Smooth muscle cell (in vitro differentiated cells): ENCODE data around the gene NRSN1. TPM values are rescaled to one million over a fixed set of nuclear protein-coding genes. Genes with fewer than 3 reads are reported as not detected.

Experiments used
- DNase-seq: peaks from one replicate; lab custom pipeline; 2025; ENCODE audit not compliant: unreplicated experiment; lab: John Stamatoyannopoulos, UW
- H2AFZ ChIP-seq: fragments of 200-600 bp; sonication (generic); 2 replicates; pipeline ENCODE4 v1.6.0; 2016; ENCODE audit warnings: antibody characterized with exemption, low read depth, mild to moderate bottlenecking
- H3F3A ChIP-seq: fragments of 200-600 bp; sonication (generic); 2 replicates; pipeline ENCODE4 v1.6.0; 2017; ENCODE audit warnings: antibody characterized with exemption, low read depth
- H3K27ac ChIP-seq: fragments of 200-600 bp; sonication (generic); 2 replicates; pipeline ENCODE4 v1.5.1; 2016; ENCODE audit warnings: low read depth, mild to moderate bottlenecking
- H3K27me3 ChIP-seq: fragments of 200-600 bp; sonication (generic); 2 replicates; pipeline ENCODE4 v1.6.1; 2016; ENCODE audit warnings: low read depth, mild to moderate bottlenecking
- H3K36me3 ChIP-seq: fragments of 200-600 bp; sonication (generic); 2 replicates; pipeline ENCODE4 v1.5.1; 2016; ENCODE audit warnings: low read depth
- H3K4me1 ChIP-seq: fragments of 200-600 bp; sonication (generic); 2 replicates; pipeline ENCODE4 v1.5.1; 2016; ENCODE audit warnings: low read depth
- H3K4me2 ChIP-seq: fragments of 200-600 bp; sonication (generic); 2 replicates; pipeline ENCODE4 v1.6.0; 2016; ENCODE audit warnings: mild to moderate bottlenecking
- H3K4me3 ChIP-seq: fragments of 200-600 bp; sonication (generic); 2 replicates; pipeline ENCODE4 v1.5.1; 2016; ENCODE audit warnings: mild to moderate bottlenecking
- H3K79me2 ChIP-seq: fragments of 200-600 bp; sonication (generic); 2 replicates; pipeline ENCODE4 v1.6.0; 2016; ENCODE audit warnings: low read depth, mild to moderate bottlenecking
- H3K9ac ChIP-seq: fragments of 200-600 bp; sonication (generic); 2 replicates; pipeline ENCODE4 v1.6.0; 2016; ENCODE audit warnings: low read depth
- H3K9me3 ChIP-seq: fragments of 200-600 bp; sonication (generic); replicated peaks from 2 replicates; pipeline ENCODE4 v1.5.1; 2016; ENCODE audit warnings: low read depth
- H4K20me1 ChIP-seq: fragments of 200-600 bp; sonication (generic); 2 replicates; pipeline ENCODE4 v1.6.0; 2016; ENCODE audit warnings: low read depth
- WGBS: methylation state at CpG from one replicate; pipeline ENCODE4 v1.1.7; 2016; ENCODE audit warnings: low lambda C conversion rate; 5-methylcytosine and 5-hydroxymethylcytosine counted together
- polyA plus RNA-seq: library from polyadenylated mRNA; unstranded; fragments of >200 nt; fragmentation: Nextera tagmentation; extraction: Ambion mirVana; gene quantifications from 2 replicates; pipeline ENCODE4 v1.2.1, GENCODE V29; 2016
- total RNA-seq: library from RNA; depleted of rRNA; stranded (reverse); fragments of >200 nt; gene quantifications from 2 replicates; pipeline ENCODE4 v1.2.3, GENCODE V29; 2014
- TF ChIP-seq, protein P1 (sequence below): fragments of 200-600 bp; sonication (generic); IDR thresholded peaks from 2 replicates; pipeline ENCODE4 v1.5.1; 2017; ENCODE audit warnings: borderline replicate concordance, mild to moderate bottlenecking, antibody characterized with exemption; ENCODE audit not compliant: insufficient read depth, poor library complexity, severe bottlenecking

Gene NRSN1
- total and polyA plus RNA-seq, 2 experiments from 2014 or later, result not detected

DNA sequence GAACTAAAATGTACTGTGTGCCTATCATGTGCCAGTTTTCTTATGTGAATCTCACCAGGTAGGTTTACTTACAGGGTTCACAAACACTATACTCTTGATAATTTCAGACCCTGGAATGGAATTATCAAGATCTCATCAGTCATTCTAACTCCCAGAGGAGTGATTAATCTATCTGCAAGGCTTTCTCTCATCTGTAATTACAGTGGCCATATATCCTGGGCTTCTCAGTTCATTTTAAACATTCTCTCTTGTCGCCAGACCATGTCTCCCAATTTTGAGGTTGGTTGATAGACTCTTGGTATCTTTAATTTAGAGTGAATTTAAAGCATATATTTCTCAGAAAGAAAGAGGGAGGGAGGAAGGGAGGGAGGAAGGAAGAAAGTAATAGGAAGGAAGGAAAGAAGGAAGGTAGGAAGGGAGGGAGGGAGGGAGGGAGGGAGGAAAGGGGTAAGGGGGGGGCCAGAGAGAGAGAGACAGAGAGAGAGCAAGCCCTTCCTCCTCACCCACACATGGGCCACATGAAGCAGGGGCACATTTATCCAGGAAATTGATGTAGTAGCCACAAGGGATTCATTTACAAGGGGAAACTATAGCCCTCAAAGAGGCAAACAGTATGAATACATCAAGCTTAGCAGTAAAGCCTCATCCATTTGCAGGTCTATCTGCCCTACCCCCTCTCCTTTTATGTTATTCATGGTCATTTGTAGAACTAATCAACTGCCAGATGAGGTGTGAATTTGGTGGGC, 25.8 kb upstream of the NRSN1 start:
- 81% methylated on average over 1 of the region's 1 CpG for WGBS
- Histone ChIP-seq H2AFZ (no peak overlapping the region), H3K4me1 (peaks cover 6% of the 10 kb centered on the region), H3K9me3 (no peaks in the 10 kb centered on the region), H3K27me3 (peaks cover 70% of the 10 kb centered on the region), H3K27ac (no peak overlapping the region), H3K4me3 (no peak overlapping the region), H4K20me1 (no peaks in the 10 kb centered on the region), H3K4me2 (no peak overlapping the region), H3K9ac (no peak overlapping the region), H3K36me3 (no peaks in the 10 kb centered on the region), H3K79me2 (no peaks in the 10 kb centered on the region), H3F3A (no peaks in the 10 kb centered on the region)
- no peak for DNase-seq
- TF ChIP-seq, protein P1, sequence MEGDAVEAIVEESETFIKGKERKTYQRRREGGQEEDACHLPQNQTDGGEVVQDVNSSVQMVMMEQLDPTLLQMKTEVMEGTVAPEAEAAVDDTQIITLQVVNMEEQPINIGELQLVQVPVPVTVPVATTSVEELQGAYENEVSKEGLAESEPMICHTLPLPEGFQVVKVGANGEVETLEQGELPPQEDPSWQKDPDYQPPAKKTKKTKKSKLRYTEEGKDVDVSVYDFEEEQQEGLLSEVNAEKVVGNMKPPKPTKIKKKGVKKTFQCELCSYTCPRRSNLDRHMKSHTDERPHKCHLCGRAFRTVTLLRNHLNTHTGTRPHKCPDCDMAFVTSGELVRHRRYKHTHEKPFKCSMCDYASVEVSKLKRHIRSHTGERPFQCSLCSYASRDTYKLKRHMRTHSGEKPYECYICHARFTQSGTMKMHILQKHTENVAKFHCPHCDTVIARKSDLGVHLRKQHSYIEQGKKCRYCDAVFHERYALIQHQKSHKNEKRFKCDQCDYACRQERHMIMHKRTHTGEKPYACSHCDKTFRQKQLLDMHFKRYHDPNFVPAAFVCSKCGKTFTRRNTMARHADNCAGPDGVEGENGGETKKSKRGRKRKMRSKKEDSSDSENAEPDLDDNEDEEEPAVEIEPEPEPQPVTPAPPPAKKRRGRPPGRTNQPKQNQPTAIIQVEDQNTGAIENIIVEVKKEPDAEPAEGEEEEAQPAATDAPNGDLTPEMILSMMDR, result no peak

DNA sequence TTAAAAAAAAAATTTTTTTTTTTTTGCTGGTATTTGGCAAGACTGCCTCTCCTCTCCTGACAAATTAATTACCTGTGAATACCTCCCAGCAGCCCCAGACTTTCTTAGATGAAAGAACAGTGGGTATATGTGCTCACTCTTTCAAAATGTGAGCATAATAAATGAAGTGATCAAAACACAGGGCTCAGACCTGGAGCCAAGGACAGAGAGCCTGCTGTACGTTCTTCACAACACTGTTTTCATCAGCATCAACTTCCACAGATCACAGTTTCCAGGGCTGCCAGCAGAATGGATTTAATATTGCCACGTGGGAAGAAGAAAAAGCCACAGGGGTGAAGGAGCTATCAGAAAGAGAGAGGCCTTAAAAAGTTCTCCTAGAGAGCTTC, 25.3 kb upstream of the NRSN1 start:
- H3K4me1 ChIP-seq, result peaks cover 11% of the 10 kb centered on the region
- no peaks in the 10 kb centered on the region for H3F3A ChIP-seq
- H3K36me3 ChIP-seq, result no peaks in the 10 kb centered on the region
- H3K4me2 ChIP-seq, result no peak overlapping the region
- DNase-seq, result no peak
- WGBS, result 31% methylated on average over 2 of the region's 2 CpGs
- H3K9ac ChIP-seq, result no peak overlapping the region
- H2AFZ ChIP-seq, result no peak overlapping the region
- peaks cover 64% of the 10 kb centered on the region for H3K27me3 ChIP-seq
- no peak overlapping the region for H3K4me3 ChIP-seq
- no peak overlapping the region for H3K27ac ChIP-seq
- TF ChIP-seq, protein P1, result no peak
- no peaks in the 10 kb centered on the region for H3K9me3 ChIP-seq
- no peaks in the 10 kb centered on the region for H3K79me2 ChIP-seq
- no peaks in the 10 kb centered on the region for H4K20me1 ChIP-seq

DNA sequence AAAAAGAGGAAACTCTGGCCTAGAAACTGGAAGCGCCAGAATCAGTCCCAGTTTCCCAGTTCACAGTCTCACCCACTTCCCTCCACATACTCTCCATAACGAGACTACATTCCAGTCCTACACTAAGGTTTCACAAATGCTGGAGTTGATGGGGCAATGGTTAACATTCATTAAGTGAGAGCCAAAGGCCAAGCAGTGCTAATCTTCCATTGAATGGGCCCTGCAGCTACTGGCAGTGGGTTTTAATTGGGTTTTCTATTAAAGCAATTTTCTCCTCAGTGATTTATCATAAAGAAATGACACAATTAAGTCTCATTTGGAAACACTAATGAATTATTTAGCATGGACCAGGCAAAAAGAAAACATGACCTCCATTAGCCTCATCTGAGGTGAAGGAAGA, 20.8 kb upstream of the NRSN1 start:
- DNase-seq, result no peak
- Histone ChIP-seq H3K27ac (no peak overlapping the region), H3K36me3 (no peaks in the 10 kb centered on the region), H3F3A (no peaks in the 10 kb centered on the region), H4K20me1 (no peaks in the 10 kb centered on the region), H3K79me2 (no peaks in the 10 kb centered on the region), H3K4me2 (no peak overlapping the region), H3K27me3 (peaks cover 44% of the 10 kb centered on the region), H3K4me1 (peaks cover 27% of the 10 kb centered on the region), H2AFZ (no peak overlapping the region), H3K4me3 (no peak overlapping the region), H3K9me3 (no peaks in the 10 kb centered on the region), H3K9ac (no peak overlapping the region)
- 48% methylated on average over 2 of the region's 2 CpGs for WGBS
- TF ChIP-seq, protein P1, result no peak

DNA sequence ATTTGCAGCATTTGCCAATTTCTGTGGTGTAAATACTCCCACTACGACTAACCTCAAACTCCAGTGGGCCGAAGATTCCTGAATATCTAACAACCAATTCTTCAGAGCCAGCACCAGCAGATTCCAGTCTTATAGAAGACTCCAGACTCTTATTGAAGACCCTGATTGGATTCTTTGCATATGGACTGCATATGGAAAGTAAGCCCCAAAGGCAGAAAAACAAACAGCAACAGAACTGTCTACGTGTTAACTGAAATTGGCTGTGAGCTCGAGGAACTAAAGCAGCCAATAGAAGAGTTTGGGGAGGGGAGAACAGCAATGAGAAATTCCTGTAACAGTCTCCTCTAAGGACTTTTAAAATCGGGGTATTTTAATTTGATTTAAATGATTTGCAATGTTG, 19.7 kb upstream of the NRSN1 start:
- Histone ChIP-seq H3K27me3 (peaks cover 37% of the 10 kb centered on the region), H3K9ac (no peak overlapping the region), H3F3A (no peaks in the 10 kb centered on the region), H3K4me3 (no peak overlapping the region), H3K79me2 (no peaks in the 10 kb centered on the region), H3K9me3 (no peaks in the 10 kb centered on the region), H3K4me2 (no peak overlapping the region), H3K4me1 (peaks cover 27% of the 10 kb centered on the region), H4K20me1 (no peaks in the 10 kb centered on the region), H3K27ac (no peak overlapping the region), H2AFZ (no peak overlapping the region), H3K36me3 (no peaks in the 10 kb centered on the region)
- TF ChIP-seq, protein P1, result no peak
- 79% methylated on average over 5 of the region's 5 CpGs for WGBS
- no peak for DNase-seq
